Renal cortical epithelial cell (primary cell): Measurements from ENCODE around the gene RBFOX1. TPM values are rescaled to one million over a fixed set of nuclear protein-coding genes. Genes with fewer than 3 reads are reported as not detected.

ENCODE experiments used
- DNase-seq: peaks from one replicate; pipeline ENCODE4 v3.0.0-alpha.2; 2011; ENCODE audit warnings: low read depth
- total RNA-seq: library from RNA; depleted of rRNA; stranded (reverse); fragments of >200 nt; gene quantifications from 2 replicates; pipeline ENCODE4 v1.2.3, GENCODE V29; 2014

Gene RBFOX1
- total RNA-seq, 1 donor from 2014 or later: not detected

DNA sequence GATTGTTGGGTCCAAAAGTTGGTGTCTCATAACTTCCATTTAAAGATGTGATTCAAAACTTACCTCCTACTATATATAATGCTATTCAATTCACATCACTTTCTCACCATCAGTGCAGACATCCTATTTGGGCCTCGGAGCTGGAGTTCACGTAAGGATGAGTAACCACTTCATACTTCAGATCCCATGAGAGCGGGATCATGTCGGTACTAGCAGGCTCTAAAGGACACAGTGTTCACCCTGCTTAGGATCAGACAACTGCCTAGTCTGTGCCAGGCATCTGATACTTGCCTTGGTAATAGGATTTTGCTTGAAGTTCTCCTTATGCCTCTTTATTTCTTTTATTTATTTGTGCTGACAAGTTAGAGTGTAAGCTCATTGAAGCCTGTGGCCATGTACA is 39.5 kb downstream of the RBFOX1 start:
- no peak for DNase-seq

DNA sequence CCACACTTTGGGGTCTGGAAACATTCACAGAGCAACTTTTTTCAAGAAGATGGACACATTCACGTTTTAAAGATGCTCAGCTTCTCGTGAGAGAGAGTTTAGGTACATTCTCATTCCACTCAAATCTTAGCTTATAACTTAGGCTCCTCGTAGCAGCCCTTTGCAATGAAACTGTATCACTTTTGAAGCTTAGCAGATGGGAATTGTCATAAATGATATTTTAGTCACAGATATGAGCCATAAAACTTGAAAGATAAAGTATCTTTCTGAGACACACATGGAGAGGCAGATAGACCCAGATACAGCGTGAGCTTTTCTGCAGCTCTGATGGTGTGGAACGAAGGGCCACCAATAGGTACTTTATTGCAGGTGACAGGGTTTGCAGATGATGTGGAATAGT is 41.1 kb downstream of the RBFOX1 start:
- no peak for DNase-seq

GRCh38 chr16:7374614-7375174 is 42.0 kb downstream of the RBFOX1 start:
- DNase-seq: no peak

GRCh38 chr16:7376227-7376626 is 43.6 kb downstream of the RBFOX1 start:
- no peak for DNase-seq

GRCh38 chr16:7377231-7377630 is 44.6 kb downstream of the RBFOX1 start:
- no peak for DNase-seq

- DNase-seq: no peak
Measured at GRCh38 chr16:7378024-7378695, 45.5 kb downstream of the RBFOX1 start.

- no peak for DNase-seq
Measured at GRCh38 chr16:7380441-7380840, 47.8 kb downstream of the RBFOX1 start.

DNA sequence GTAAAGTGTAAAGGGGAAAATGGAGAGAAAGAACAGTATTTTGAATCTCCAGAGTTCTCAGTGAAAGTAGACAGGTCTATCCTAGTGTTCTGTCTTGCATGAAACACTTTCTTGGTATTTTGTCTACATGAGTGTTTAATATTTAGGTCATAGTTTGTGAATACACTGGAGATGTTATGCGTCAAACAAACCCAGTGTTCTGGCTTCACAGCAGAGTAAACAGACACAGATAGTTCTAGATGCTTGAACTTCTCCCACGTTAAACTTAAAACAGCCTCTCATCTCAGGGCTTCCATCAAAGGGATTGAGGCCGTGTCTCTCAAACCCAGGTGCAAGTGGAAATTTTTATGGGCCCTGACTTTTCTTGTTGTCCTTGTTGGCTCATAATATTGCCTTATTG is 48.3 kb downstream of the RBFOX1 start:
- no peak for DNase-seq

DNA sequence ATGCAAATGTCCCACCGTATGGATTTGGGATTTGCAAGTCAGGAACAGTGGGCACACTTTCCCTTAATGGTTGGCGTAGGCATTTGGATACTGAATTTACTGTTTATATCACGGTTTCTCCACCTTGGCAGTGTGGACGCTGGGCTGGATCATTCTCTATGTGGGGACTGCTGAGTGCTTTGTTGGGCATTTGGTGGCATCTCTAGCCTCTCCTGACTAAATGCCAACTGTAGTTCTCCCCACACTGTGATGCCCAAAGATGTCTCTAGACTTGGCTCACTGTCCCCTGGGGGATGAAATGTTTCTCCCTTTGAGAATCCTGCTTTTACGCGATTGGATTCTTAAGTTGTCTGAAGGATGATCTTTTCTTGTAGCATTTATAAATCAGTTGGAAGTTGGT is 49.0 kb downstream of the RBFOX1 start:
- no peak for DNase-seq

- no peak for DNase-seq
Measured at GRCh38 chr16:7382521-7382920, 49.9 kb downstream of the RBFOX1 start.

DNA sequence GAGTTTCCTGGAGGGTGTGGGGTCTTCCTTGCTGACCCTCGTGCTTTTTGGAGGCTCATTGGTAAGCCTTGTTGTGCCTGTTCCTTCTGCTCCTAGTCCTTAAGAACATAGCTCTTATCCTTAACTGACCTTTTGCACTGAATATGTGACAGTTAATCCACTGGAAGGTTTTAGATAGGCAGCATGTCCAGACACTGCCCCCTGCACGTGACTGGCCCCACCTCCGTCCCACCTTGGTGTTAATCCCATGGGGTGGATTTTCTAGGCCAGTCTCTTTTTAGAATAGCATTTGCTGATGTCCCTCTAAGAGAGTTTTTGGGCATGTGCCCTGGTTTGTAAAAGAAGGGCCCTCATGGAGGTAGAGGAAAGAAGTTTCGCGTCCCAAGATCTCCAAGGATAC is 58.3 kb downstream of the RBFOX1 start:
- no peak for DNase-seq

GRCh38 chr16:7391694-7392093 is 59.0 kb downstream of the RBFOX1 start:
- no peak for DNase-seq

DNA sequence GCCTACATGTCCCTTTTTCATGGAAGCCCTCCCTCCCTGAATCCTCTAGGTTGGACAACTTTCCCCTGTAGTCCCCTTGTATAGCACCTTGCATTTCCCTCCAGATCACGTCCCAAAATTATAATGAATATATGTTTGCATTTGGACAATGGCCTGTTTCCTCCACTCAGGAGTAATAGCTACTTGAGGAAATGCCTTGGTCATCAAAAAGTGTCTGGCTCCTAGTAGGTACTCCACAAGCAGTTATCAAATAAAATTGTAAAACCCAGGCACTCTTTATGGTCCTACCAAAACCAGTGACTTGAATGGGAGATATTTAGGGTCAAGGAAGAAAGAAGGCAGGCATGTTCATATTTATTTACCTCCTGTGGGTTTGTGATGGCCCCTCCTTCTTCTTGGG is 59.6 kb downstream of the RBFOX1 start:
- DNase-seq: no peak

- no peak for DNase-seq
Measured at GRCh38 chr16:7393680-7394079, 61.0 kb downstream of the RBFOX1 start.

DNA sequence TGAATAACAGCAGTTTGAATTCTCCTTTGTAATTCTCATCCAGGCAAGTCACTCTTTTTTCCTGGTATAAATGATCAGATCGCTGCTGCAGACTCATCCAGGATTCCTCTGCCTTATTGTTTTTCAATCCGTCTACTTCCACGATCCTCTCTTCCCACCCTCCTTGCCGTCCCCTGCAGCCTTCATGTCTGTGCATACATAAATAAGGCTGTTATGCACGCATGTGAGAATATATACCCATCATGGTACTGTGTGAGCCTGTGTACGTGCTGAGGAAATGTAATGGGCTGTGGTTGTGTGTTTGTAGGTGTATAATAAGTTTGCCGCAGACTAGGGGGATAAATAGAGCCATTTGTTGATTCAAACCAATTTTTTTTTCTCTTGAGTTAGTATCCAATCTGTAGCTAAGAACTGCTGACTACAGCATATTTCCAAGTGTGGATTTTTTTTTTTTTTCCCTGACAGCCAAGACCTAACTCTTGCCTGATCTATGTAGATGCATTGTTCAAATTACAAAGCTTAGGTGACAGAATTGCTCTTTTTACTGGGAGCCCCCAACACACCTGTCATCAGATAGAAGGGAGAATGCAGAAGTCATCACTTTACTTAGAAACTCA is 62.2 kb downstream of the RBFOX1 start:
- no peak for DNase-seq

DNA sequence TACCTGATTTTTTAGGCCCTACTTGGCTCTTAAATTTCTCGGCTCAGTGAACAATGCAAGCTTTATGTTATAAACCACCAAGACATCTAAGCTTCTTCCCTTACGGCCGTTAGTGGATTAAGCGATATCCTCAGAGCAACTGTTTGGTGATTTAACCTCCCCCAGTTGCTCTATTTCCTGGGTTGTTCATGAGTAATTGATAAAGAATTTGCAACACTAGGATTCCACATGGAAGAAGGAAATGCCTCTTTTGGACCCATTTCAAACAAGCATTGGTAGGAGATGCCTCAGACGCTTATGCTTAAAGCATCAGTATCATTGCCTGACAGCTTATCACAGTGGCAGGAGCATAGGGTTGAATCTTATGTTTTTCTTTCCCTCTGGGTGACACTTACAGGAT is 65.3 kb downstream of the RBFOX1 start:
- DNase-seq: peak; percentile 22

DNA sequence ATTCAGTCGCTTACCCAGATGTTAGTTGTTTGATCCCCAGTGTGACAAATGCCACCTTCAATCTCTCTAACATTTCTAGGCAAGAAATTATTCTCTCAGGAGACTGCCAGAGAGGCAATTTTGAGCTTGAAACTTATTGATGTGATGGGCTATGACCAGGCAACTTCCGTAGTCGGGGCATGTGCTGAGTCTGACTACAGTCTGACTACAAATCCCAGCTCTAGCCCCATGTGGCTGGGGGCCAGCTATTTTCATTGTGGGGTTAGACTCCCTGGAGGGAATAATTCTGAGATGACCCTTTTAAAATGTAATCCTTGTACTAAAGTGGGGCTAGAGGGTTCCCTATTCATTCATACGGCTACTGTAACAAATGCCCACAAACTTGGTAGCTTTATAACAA is 65.9 kb downstream of the RBFOX1 start:
- DNase-seq: no peak

- no peak for DNase-seq
Measured at GRCh38 chr16:7399296-7399695, 66.7 kb downstream of the RBFOX1 start.

- DNase-seq: no peak
Measured at GRCh38 chr16:7400117-7400890, 67.7 kb downstream of the RBFOX1 start.

- no peak for DNase-seq
Measured at GRCh38 chr16:7404217-7404616, 71.6 kb downstream of the RBFOX1 start.

DNA sequence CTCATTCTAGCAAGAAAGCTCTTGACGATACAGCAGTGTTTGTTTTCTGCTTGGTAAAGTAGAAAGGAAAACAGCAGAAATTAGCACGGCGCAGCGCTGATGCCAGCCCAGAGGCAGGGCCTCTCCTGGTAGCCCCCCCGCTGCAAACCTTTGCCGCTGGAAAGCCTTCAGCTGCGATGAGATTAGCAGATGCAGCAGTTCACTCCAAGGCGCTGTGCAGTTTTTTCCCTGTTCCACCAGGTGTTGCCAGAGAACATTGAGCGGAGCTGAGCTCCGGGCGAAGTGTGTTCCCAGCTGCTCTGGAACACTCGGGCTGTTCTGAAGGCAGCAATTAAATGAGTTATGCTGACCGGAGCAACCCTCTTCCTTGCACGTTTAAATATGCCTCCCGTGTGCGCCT is 72.5 kb downstream of the RBFOX1 start:
- DNase-seq: no peak

DNA sequence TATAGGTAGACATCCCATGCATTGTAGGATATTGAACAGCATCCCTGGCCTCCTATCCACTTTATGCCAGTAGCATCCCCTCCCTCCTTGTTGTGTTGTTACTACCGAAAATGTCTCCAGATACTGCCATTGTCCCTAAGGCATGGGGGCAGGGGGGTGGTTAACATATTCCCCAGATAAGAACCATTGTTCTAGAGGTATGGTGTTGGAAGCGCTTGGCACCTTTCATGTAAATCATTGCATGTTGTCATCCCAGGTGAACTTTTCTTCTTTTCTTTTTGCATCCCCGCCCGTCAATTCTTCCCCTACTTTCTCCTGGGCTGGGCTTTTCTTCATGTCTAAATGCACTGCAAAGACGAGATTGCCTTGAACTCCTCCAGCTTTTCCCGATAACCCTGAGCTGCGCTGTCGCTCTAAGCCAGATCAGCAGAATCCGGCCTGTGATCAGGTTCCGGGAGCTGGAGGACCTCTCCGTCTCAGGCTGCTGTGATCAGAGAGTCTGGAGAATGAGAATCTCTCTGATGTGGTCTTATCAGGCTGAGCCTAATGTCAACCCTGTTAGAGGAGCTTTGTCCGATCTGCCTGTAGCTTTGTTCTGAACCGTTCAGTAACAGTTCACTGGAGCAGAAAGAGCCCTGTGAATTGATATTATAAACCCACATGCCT is 76.2 kb downstream of the RBFOX1 start:
- DNase-seq: no peak
